Bronchial epithelial cell (primary cell): Measurements from ENCODE around the gene FDX2. TPM values are rescaled to one million over a fixed set of nuclear protein-coding genes. Genes with fewer than 3 reads are reported as not detected.

ENCODE experiments used
- DNase-seq: peaks from one replicate; pipeline ENCODE4 v3.0.0-alpha.2; 2010; ENCODE audit warnings: low read depth
- FAIRE-seq: peaks from 2 replicates; lab custom pipeline; 2011; peaks lifted over from hg19 to GRCh38; lab: Jason Lieb, UNC
- H3K27me3 ChIP-seq: 2 replicates; pipeline ENCODE4 v1.5.1; 2011; ENCODE audit warnings: low read length; ENCODE audit not compliant: control insufficient read depth, insufficient read depth
- H3K36me3 ChIP-seq: 2 replicates; pipeline ENCODE4 v1.5.1; 2011; ENCODE audit warnings: low read length; ENCODE audit not compliant: control insufficient read depth, insufficient read depth
- H3K4me3 ChIP-seq: 2 replicates; pipeline ENCODE4 v1.5.1; 2011; ENCODE audit warnings: mild to moderate bottlenecking, low read depth, low read length, control low read depth
- total RNA-seq: library from RNA; depleted of rRNA; stranded (reverse); fragments of >200 nt; gene quantifications from 2 replicates; pipeline ENCODE4 v1.2.1, GENCODE V29; 2014
- TF ChIP-seq, protein P1 (sequence below): IDR thresholded peaks from 2 replicates; pipeline ENCODE4 v1.5.1; 2011; ENCODE audit warnings: mild to moderate bottlenecking, moderate library complexity, low read length, control low read depth, inconsistent platforms; ENCODE audit not compliant: insufficient read depth, severe bottlenecking

FDX2 gene
- total RNA-seq, 1 donor from 2014 or later = 24.2 TPM

DNA sequence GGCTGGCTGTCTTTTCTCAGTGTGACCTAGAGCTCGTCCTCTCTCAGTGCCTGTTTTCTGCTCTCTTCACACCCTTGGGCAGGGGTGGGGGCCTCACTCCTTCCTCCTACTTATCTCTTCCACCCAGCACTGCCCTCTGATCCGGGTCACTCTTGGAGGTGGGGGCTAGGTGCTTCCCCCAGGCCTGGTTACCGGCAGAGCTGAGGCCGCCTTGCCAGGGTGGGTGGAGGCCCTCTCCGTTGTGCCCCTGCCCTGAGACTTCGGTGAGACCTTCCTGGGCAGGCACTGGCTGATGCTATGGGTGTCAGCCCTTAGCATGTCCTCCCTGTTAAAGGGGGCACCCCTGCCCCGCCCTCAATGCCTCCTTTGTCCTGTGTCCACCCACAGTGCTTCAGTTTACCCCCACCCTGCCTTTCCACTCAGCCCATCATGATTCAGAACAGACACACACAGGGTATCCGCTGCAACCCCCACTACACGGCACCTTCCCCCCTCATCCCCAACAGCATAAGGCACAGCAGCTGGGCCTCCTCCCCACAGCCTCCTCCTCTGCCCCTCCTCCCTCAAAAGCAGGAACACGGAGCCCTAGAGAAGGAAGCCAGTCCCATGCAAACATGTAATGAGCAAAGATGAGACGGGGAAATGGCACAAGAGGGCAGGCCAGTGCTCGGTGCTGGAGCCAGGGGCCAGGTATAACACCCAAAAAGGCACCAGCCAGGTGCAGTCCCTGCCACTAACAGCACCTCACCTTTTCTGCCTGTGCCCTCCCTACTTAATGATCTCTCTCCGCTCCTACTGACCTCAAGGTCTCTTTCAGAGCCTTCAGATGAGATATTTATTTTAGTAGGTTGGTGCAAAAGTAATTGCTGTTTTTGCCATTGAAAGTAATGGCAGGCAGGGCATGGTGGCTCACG is 16.0 kb downstream of the FDX2 start:
- H3K36me3 ChIP-seq = no peaks in the 10 kb centered on the region
- H3K27me3 ChIP-seq = no peaks in the 10 kb centered on the region
- TF ChIP-seq, protein P1, sequence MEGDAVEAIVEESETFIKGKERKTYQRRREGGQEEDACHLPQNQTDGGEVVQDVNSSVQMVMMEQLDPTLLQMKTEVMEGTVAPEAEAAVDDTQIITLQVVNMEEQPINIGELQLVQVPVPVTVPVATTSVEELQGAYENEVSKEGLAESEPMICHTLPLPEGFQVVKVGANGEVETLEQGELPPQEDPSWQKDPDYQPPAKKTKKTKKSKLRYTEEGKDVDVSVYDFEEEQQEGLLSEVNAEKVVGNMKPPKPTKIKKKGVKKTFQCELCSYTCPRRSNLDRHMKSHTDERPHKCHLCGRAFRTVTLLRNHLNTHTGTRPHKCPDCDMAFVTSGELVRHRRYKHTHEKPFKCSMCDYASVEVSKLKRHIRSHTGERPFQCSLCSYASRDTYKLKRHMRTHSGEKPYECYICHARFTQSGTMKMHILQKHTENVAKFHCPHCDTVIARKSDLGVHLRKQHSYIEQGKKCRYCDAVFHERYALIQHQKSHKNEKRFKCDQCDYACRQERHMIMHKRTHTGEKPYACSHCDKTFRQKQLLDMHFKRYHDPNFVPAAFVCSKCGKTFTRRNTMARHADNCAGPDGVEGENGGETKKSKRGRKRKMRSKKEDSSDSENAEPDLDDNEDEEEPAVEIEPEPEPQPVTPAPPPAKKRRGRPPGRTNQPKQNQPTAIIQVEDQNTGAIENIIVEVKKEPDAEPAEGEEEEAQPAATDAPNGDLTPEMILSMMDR = no peak
- DNase-seq (no peak), FAIRE-seq (no peak)
- H3K4me3 ChIP-seq = no peak overlapping the region

DNA sequence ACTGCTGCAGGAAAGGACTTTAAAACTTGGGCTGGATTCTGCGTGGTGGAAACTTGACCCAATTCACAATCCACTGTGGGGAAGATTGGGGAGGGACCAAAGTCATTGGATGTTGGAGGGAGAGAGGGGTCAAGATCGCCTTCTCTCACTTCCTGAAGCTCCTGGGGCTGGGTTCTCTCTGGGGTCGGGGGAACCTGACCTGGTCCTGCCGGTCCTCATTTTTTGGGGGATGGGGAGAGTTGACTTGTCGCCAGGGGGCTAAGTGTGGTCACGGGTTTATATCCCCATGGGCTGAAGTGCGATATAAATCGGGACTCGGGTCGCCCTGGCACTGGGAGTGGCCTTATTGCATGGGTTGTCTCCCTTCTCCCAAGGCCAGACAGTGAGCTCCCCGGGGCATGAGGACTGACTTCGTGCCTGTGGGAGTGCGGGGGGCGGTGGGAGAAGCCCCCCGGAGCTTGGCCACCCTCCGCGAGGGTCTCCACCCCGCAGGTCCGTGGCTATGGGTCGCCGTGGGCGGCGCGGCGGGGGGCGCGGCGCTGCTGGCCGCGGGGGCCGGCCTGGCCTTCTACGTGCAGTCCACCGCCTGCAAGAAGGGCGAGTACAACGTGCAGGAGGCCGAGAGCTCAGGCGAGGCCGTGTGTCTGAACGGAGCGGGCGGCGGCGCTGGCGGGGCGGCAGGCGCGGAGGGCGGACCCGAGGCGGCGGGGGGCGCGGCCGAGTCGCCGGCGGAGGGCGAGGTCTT is 19.8 kb downstream of the FDX2 start:
- Histone ChIP-seq H3K4me3 (no peak overlapping the region), H3K36me3 (peaks cover 14% of the 10 kb centered on the region), H3K27me3 (no peaks in the 10 kb centered on the region)
- no peak for FAIRE-seq
- TF ChIP-seq, protein P1 = no peak
- DNase-seq = no peak

DNA sequence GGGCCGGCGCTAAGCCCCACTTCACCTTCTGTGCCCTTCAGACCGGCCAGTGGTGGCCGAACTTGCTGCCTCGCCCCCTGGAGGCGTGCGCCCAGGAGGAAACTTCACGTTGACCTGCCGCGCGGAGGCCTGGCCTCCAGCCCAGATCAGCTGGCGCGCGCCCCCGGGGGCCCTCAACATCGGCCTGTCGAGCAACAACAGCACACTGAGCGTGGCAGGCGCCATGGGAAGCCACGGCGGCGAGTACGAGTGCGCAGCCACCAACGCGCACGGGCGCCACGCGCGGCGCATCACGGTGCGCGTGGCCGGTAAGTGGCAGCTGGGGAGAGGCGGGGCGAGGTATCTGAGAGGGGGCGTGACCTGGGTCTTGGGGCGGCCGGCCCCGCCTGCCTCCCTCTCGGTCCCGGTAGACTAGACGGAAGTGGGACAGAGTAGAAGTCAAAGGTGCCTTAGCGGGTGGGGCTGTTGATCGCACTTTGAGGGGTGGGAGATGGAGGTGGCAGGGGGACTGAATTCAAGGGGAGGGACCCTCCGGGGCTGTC is 20.4 kb downstream of the FDX2 start:
- DNase-seq = no peak
- no peak for FAIRE-seq
- peaks cover 14% of the 10 kb centered on the region for H3K36me3 ChIP-seq
- H3K4me3 ChIP-seq = no peak overlapping the region
- TF ChIP-seq, protein P1 = no peak
- no peaks in the 10 kb centered on the region for H3K27me3 ChIP-seq

DNA sequence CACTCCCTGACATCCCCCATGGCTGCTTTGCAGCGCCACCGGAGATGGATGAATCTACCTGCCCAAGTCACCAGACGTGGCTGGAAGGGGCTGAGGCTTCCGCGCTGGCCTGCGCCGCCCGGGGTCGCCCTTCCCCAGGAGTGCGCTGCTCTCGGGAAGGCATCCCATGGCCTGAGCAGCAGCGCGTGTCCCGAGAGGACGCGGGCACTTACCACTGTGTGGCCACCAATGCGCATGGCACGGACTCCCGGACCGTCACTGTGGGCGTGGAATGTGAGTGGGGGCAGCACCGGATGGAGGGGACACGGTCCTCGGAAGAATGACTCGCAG is 21.5 kb downstream of the FDX2 start:
- TF ChIP-seq, protein P1 = no peak
- FAIRE-seq (no peak), DNase-seq (no peak)
- H3K4me3 ChIP-seq = no peak overlapping the region
- no peaks in the 10 kb centered on the region for H3K27me3 ChIP-seq
- peaks cover 14% of the 10 kb centered on the region for H3K36me3 ChIP-seq

DNA sequence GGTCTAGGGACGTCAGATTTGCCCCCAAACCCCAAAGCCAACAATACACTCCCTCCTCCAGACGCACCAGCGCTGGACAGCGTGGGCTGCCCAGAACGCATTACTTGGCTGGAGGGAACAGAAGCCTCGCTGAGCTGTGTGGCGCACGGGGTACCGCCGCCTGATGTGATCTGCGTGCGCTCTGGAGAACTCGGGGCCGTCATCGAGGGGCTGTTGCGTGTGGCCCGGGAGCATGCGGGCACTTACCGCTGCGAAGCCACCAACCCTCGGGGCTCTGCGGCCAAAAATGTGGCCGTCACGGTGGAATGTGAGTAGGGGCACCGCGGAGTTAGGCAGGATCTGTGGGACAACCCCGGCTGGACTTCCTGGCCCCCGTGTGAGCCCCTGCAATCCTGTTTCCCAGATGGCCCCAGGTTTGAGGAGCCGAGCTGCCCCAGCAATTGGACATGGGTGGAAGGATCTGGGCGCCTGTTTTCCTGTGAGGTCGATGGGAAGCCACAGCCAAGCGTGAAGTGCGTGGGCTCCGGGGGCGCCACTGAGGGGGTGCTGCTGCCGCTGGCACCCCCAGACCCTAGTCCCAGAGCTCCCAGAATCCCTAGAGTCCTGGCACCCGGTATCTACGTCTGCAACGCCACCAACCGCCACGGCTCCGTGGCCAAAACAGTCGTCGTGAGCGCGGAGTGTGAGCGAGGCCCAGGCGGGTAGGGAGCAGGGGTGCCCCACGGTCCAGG is 22.0 kb downstream of the FDX2 start:
- peaks cover 14% of the 10 kb centered on the region for H3K36me3 ChIP-seq
- TF ChIP-seq, protein P1 = no peak
- H3K4me3 ChIP-seq = no peak overlapping the region
- FAIRE-seq (no peak), DNase-seq (no peak)
- no peaks in the 10 kb centered on the region for H3K27me3 ChIP-seq
